ENCODE data around the gene FAN1. TPM values are rescaled to one million over a fixed set of nuclear protein-coding genes. Genes with fewer than 3 reads are reported as not detected.
A peak's percentile ranks its signal among the peaks of the same experiment; 100 is the strongest.

Gene FAN1
- total RNA-seq, 2 experiments from 2014 or later, result 11.5 TPM

DNA sequence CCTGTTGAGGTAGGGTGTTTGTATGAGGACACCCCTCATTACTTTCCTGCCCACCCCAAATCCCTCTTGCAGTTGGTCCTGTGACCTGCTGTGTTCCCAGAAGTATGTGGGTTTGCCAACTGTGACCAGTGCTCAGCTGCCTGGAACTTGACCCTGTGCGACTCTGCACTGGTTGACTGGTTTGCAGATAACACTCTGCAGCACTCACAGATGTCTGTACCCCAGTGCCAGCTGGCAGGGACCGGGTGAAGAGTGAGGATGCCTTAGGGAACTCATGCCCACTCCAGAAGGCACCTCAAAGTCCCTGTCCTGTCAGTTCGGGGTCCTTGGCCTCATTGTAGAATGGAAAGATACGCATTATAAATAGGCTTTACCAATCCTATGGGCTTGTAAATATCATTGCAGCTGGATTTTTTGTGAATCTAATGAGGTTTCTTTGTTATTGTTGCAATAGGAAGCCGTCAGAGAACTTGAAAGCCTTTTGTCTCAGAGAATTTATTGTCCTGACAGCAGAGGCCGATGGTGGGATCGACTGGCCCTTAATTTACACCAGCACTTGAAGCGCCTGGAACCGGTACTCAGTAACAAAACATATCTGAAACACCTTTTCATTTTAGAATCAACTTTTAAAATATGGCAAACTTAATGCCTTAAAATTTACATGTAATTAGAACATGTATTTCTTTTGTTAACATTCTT is 18.2 kb downstream of the FAN1 start:
- H3K4me3 Mint-ChIP-seq, result no peak overlapping the region
- no peaks in the 10 kb centered on the region for H3K9me3 Mint-ChIP-seq (ENCODE audit: insufficient read depth)
- POLR2A ChIA-PET, result no interaction called here
- H3K27me3 Mint-ChIP-seq (ENCODE audit: low read depth), result no peaks in the 10 kb centered on the region
- CTCF ChIA-PET, result interaction anchor here (2.0 kb wide), 1 partner anchor 207 kb away, joined by 7 read pairs; no protein-coding TSS in a partner anchor
- H3K27ac Mint-ChIP-seq, result no peak overlapping the region
- peaks cover 21% of the 10 kb centered on the region for H3K36me3 Mint-ChIP-seq (ENCODE audit: low read depth)
- no peak for ATAC-seq
- H3K4me1 Mint-ChIP-seq (ENCODE audit: low read depth), result no peaks in the 10 kb centered on the region
- no peak for DNase-seq

DNA sequence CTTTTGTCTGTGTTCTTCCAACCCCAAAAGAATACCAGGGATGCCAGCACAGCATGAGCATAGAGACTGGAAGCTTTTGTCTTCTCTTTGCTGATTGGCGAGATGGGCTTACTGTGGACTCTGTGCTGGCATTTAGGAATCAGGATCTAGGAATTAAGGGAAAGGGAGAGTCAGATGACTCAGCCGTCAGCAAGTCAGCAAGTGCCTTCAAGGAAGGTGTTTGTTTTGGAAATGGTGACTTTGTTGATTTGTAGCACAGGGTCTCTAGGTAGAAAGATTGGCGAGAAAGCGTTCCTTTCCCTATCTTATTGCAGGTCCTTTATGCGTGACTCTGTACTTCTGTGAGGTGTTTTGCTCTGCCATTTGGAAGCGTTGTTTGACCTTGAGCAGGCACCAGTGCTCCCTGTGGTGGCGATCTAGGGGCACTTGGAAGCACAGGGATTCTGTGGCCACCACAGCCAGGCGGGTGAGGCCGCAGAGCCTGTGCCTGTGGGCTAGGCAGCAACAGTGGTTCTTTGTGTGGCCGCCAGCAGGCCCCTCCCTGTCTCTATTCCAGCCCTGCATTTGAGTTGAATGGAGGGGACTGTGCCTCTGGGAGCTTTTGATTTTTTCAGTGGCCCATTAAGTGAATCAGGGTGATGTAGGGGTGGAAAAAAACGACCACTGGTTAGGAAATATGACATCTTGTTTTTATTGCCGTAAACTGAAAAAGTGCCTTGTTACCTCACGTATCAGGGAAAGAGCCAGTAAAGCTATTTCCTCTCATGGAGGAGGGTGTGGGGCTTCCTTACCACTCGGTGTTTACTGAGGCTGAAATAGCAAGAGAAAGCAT is 19.0 kb downstream of the FAN1 start:
- POLR2A ChIA-PET, result no interaction called here
- no peak overlapping the region for H3K4me3 Mint-ChIP-seq
- DNase-seq (no peak), ATAC-seq (no peak)
- peaks cover 21% of the 10 kb centered on the region for H3K36me3 Mint-ChIP-seq (ENCODE audit: low read depth)
- no peaks in the 10 kb centered on the region for H3K4me1 Mint-ChIP-seq (ENCODE audit: low read depth)
- no peaks in the 10 kb centered on the region for H3K9me3 Mint-ChIP-seq (ENCODE audit: insufficient read depth)
- peak overlapping the region; percentile 16 for H3K27ac Mint-ChIP-seq
- CTCF ChIA-PET, result no interaction called here
- H3K27me3 Mint-ChIP-seq (ENCODE audit: low read depth), result no peaks in the 10 kb centered on the region

DNA sequence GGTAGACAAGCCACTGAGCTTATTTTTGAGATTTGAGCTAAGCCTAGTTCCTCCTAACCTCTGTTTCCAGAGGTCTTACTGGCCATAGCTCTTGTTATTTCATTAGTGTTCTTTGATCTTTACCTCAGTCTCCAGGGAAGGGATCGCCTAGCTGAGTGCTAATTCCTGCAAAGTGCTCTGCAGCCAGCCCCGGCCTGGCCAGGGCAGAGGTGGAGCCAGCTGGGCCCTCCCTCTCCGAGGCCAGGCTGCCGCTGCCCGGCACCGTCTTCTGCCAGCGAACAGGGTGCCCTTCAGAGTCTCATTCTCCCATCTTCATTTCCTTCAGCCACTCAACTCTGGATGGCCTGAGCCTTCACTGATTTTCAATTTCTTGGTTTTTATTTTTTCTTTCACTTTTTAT is 19.7 kb downstream of the FAN1 start:
- H3K36me3 Mint-ChIP-seq (ENCODE audit: low read depth), result peaks cover 19% of the 10 kb centered on the region
- no peaks in the 10 kb centered on the region for H3K9me3 Mint-ChIP-seq (ENCODE audit: insufficient read depth)
- ATAC-seq (no peak), DNase-seq (no peak)
- no peak overlapping the region for H3K27ac Mint-ChIP-seq
- CTCF ChIA-PET, result no interaction called here
- no peaks in the 10 kb centered on the region for H3K4me1 Mint-ChIP-seq (ENCODE audit: low read depth)
- no peak overlapping the region for H3K4me3 Mint-ChIP-seq
- POLR2A ChIA-PET, result no interaction called here
- no peaks in the 10 kb centered on the region for H3K27me3 Mint-ChIP-seq (ENCODE audit: low read depth)

DNA sequence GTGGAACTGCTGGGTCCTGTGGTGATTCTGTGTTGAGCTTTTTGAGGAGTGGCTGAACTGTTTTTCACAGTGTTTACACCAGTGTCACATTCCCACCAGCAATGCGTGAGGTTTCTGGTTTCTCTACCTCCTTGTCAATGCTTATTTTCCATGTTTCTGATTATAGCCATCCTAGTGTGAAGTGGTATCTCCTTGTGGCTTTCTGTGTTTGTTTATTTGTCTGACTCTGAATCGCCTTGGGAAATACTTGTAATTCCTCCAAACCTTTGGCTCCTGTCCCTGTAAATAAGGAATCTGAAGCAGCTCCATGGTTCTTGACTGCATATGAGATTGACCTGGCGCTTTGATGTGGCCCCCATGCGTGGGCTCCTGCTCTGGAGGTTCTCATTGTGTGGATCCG is 20.6 kb downstream of the FAN1 start:
- H3K4me3 Mint-ChIP-seq, result no peak overlapping the region
- ChIA-PET POLR2A (no interaction called here), CTCF (interaction anchor here (0.5 kb wide), 1 partner anchor 1229 kb away, joined by 3 read pairs; no protein-coding TSS in a partner anchor)
- H3K27ac Mint-ChIP-seq, result no peak overlapping the region
- H3K36me3 Mint-ChIP-seq (ENCODE audit: low read depth), result peaks cover 20% of the 10 kb centered on the region
- no peaks in the 10 kb centered on the region for H3K27me3 Mint-ChIP-seq (ENCODE audit: low read depth)
- no peak for DNase-seq
- no peak for ATAC-seq
- no peaks in the 10 kb centered on the region for H3K4me1 Mint-ChIP-seq (ENCODE audit: low read depth)
- H3K9me3 Mint-ChIP-seq (ENCODE audit: insufficient read depth), result no peaks in the 10 kb centered on the region

DNA sequence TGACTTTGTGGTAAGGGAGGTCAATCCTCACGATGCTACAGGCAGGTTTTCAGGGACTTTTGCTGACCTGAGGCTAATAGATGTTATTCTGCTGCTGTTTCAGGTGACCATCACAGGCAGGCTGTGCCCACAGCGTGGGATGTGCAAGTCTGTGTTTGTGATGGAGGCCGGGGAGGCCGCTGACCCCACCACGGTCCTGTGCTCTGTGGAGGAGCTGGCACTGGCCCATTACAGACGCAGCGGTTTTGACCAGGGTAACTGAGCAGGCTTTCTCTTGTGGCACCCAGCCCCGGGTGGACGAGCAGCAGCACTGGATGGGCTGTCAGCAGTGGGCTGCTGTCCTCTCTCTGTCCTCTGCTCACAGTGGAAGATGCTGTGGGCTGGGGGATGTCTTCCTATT is 22.0 kb downstream of the FAN1 start:
- Mint-ChIP-seq H3K36me3 (ENCODE audit: low read depth) (peaks cover 25% of the 10 kb centered on the region), H3K4me3 (no peak overlapping the region), H3K27me3 (ENCODE audit: low read depth) (no peaks in the 10 kb centered on the region), H3K27ac (no peak overlapping the region), H3K4me1 (ENCODE audit: low read depth) (no peaks in the 10 kb centered on the region), H3K9me3 (ENCODE audit: insufficient read depth) (no peaks in the 10 kb centered on the region)
- DNase-seq (no peak), ATAC-seq (no peak)
- CTCF ChIA-PET, result no interaction called here
- POLR2A ChIA-PET, result no interaction called here

DNA sequence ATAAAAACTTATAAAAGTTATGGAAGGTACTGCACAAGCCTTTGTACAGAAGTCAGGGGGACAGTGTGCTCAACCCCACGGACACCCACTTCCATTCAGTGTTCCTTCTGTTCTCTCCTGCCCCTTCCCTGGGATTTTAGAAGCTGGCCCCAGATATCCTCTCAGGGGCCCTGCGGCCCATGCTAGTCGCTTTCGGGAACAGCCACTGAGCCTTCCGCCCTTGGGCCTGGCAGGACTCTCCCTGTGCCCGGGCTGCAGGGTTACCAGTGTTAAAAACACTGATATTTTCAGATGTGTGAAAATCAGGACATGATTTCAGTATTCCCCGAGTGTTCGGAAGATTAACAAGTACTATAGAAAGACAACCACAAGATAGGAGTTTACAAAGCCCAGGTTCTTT is 22.4 kb downstream of the FAN1 start:
- Mint-ChIP-seq H3K27me3 (ENCODE audit: low read depth) (no peaks in the 10 kb centered on the region), H3K27ac (no peak overlapping the region), H3K4me3 (no peak overlapping the region), H3K9me3 (ENCODE audit: insufficient read depth) (no peaks in the 10 kb centered on the region), H3K36me3 (ENCODE audit: low read depth) (peaks cover 29% of the 10 kb centered on the region), H3K4me1 (ENCODE audit: low read depth) (no peaks in the 10 kb centered on the region)
- ATAC-seq, result no peak
- ChIA-PET CTCF (no interaction called here), POLR2A (no interaction called here)
- no peak for DNase-seq

DNA sequence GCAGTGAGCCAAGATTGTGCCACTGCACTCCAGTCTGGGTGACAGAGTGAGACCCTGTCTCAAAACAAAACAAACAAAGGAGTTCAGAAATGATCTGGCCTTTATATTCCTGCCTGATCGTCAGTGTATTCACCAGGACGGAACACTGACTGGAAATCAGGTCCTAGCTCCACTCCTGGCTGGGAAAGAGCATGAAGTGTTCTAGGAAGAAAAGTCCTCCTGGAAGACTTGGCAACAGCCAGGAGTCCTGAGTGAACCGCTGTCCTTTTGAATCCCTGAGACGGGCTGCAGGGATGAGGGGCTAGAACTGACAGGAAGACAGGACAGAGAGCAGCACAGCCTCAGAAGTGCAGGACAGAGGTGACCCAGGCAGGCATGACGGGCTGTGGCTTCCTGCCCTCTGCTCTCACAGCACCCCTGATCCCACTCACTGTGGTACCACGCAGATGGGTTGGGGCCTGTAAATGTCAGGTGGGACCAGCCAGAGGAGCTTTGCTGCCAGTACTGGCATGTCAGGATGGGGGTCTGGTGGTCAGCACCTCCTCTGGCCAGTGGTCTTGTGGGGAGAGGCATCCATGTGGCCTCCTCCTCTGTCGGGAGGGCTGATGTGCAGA is 23.5 kb downstream of the FAN1 start:
- DNase-seq (no peak), ATAC-seq (no peak)
- Mint-ChIP-seq H3K4me3 (no peak overlapping the region), H3K27ac (peak overlapping the region; percentile 52), H3K27me3 (ENCODE audit: low read depth) (no peaks in the 10 kb centered on the region), H3K9me3 (ENCODE audit: insufficient read depth) (no peaks in the 10 kb centered on the region), H3K4me1 (ENCODE audit: low read depth) (no peaks in the 10 kb centered on the region), H3K36me3 (ENCODE audit: low read depth) (peaks cover 36% of the 10 kb centered on the region)
- CTCF ChIA-PET, result no interaction called here
- POLR2A ChIA-PET, result no interaction called here

DNA sequence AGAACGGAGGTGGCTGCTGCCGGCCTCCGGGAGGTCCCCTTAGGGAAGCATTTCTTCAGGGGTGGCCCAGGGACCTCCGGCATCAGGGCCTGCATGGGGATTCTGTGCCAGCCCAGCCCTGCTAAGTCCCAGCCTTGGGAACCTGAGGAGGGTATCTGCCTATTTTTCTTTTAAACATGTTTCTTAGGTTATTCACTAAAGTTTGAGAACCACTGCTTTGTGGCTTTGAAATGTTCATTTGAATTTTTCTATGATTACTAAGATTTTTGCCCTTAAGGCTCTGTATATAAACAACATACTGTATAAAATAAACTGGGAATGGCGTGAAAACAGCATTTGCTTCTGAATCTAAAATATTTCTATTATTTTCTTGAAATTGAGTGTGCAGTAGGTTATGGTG is 24.4 kb downstream of the FAN1 start:
- DNase-seq, result no peak
- H3K27me3 Mint-ChIP-seq (ENCODE audit: low read depth), result no peaks in the 10 kb centered on the region
- H3K9me3 Mint-ChIP-seq (ENCODE audit: insufficient read depth), result no peaks in the 10 kb centered on the region
- ChIA-PET CTCF (no interaction called here), POLR2A (no interaction called here)
- peaks cover 36% of the 10 kb centered on the region for H3K36me3 Mint-ChIP-seq (ENCODE audit: low read depth)
- no peak overlapping the region for H3K4me3 Mint-ChIP-seq
- no peaks in the 10 kb centered on the region for H3K4me1 Mint-ChIP-seq (ENCODE audit: low read depth)
- ATAC-seq, result no peak
- no peak overlapping the region for H3K27ac Mint-ChIP-seq

DNA sequence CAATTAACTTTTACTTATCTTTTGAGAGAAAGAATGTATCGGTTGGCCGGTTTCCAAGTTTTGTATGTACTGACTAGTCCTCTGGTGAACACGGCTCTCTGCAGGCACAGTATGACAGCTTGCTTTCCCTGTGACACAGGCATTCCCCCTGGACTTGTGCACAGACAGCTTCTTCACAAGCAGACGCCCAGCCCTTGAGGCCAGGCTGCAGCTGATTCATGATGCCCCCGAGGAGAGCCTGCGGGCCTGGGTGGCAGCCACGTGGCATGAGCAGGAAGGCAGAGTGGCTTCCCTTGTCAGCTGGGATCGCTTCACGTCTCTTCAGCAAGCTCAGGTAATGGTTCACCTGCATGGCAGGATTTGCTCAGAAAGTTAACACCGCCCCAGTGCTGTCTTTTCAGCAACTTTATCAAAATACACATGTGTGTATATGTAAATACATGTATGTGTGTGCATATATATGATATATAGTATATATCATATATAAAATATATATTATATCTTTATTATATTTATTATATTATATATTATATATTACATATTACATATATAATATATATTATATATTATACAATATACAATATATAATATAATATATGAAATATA is 25.5 kb downstream of the FAN1 start:
- POLR2A ChIA-PET, result no interaction called here
- CTCF ChIA-PET, result no interaction called here
- Mint-ChIP-seq H3K4me1 (ENCODE audit: low read depth) (peaks cover 3% of the 10 kb centered on the region), H3K27ac (no peak overlapping the region), H3K9me3 (ENCODE audit: insufficient read depth) (no peaks in the 10 kb centered on the region), H3K36me3 (ENCODE audit: low read depth) (peaks cover 43% of the 10 kb centered on the region), H3K4me3 (no peak overlapping the region), H3K27me3 (ENCODE audit: low read depth) (no peaks in the 10 kb centered on the region)
- DNase-seq (no peak), ATAC-seq (no peak)

DNA sequence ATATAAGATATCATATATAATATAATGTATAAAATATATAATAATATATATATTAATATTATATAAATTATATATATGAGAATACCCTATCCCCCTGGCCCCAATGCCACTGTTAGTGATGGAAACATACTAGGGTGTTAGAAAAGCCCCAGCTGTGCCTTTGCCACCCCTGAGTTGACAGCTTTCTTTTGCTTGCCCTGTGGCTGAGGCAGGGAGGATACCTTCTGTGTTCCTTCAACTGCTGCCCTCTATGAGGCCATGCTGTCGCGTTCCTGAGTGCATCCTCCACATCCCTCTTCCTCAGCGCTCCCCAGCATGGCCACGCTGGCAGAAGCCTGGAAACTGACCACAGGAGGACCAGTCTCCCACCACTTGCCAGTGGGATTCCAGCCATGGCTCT is 26.3 kb downstream of the FAN1 start:
- ATAC-seq, result no peak
- H3K4me3 Mint-ChIP-seq, result no peak overlapping the region
- no peak overlapping the region for H3K27ac Mint-ChIP-seq
- DNase-seq, result no peak
- ChIA-PET POLR2A (interaction anchor here (0.6 kb wide), 1 partner anchor 43 kb away, joined by 3 read pairs; no protein-coding TSS in a partner anchor), CTCF (no interaction called here)
- peaks cover 3% of the 10 kb centered on the region for H3K4me1 Mint-ChIP-seq (ENCODE audit: low read depth)
- H3K9me3 Mint-ChIP-seq (ENCODE audit: insufficient read depth), result no peaks in the 10 kb centered on the region
- H3K36me3 Mint-ChIP-seq (ENCODE audit: low read depth), result peaks cover 45% of the 10 kb centered on the region
- H3K27me3 Mint-ChIP-seq (ENCODE audit: low read depth), result no peaks in the 10 kb centered on the region

DNA sequence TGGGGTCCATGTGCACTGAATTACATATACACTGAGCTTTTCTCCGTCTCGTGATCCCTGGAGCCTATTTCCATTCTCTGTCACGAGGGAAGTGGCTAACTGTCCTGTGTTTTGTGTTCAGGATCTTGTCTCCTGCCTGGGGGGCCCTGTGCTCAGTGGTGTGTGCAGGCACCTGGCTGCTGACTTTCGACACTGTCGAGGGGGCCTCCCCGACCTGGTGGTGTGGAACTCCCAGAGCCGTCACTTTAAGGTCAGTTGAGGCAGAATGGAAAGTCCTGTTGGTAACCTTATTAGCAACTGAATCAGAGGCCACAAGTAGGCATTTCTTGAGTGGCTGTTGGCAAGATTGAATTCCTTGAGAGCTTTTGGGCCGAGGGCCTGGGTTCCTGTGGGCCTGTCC is 26.7 kb downstream of the FAN1 start:
- DNase-seq (no peak), ATAC-seq (no peak)
- H3K27me3 Mint-ChIP-seq (ENCODE audit: low read depth), result no peaks in the 10 kb centered on the region
- H3K4me1 Mint-ChIP-seq (ENCODE audit: low read depth), result peaks cover 3% of the 10 kb centered on the region
- H3K9me3 Mint-ChIP-seq (ENCODE audit: insufficient read depth), result no peaks in the 10 kb centered on the region
- peaks cover 45% of the 10 kb centered on the region for H3K36me3 Mint-ChIP-seq (ENCODE audit: low read depth)
- ChIA-PET POLR2A (interaction anchor here (0.6 kb wide), 1 partner anchor 43 kb away, joined by 3 read pairs; no protein-coding TSS in a partner anchor), CTCF (no interaction called here)
- no peak overlapping the region for H3K4me3 Mint-ChIP-seq
- H3K27ac Mint-ChIP-seq, result no peak overlapping the region

DNA sequence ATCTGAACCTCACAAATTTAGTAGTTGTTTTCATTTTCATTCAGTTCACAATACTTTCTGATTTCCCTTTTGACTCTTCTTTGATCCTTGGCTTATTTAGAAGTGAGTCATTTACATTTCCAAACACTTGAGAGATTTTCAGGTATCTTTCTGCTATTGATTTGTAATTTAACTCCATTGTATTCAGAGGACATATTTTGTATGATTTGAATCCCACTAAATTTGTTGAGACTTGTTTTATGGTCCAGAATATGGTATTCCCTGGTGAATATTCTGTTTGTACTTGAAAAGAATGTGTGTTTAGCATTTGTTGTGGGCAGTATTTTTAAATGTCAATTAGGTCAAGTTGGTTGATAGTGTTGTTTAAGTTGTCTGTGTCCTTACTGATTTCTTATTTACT is 29.6 kb downstream of the FAN1 start:
- H3K9me3 Mint-ChIP-seq (ENCODE audit: insufficient read depth), result no peaks in the 10 kb centered on the region

More for the DNA sequence above, 29.6 kb downstream of the FAN1 start:
- H3K27me3 Mint-ChIP-seq (ENCODE audit: low read depth), result no peaks in the 10 kb centered on the region
- H3K27ac Mint-ChIP-seq, result no peak overlapping the region
- DNase-seq, result no peak
- H3K36me3 Mint-ChIP-seq (ENCODE audit: low read depth), result peaks cover 46% of the 10 kb centered on the region
- no peak for ATAC-seq
- H3K4me3 Mint-ChIP-seq, result no peak overlapping the region
- ChIA-PET POLR2A (no interaction called here), CTCF (no interaction called here)
- H3K4me1 Mint-ChIP-seq (ENCODE audit: low read depth), result peaks cover 3% of the 10 kb centered on the region

All from activated CD8-positive, alpha-beta T cell treated with anti-CD3 and anti-CD28 coated beads, Interleukin-2, amount 10 ng/mL, durations not matched to agents 7 days and 5 days (primary cell).